GM12875 (cell line): Measurements from ENCODE around the gene FOXO1.

Experiments
- H3K4me3 ChIP-seq: one replicate; pipeline ENCODE4 v1.5.1; 2011; ENCODE audit warnings: low read depth, low read length, control low read depth
- TF ChIP-seq, protein P1 (sequence below): IDR thresholded peaks from 2 replicates; pipeline ENCODE4 v1.5.1; 2011; ENCODE audit warnings: low read depth, mild to moderate bottlenecking, control low read depth, inconsistent platforms, low read length, moderate library complexity, borderline replicate concordance; ENCODE audit not compliant: insufficient read depth

Gene FOXO1

DNA sequence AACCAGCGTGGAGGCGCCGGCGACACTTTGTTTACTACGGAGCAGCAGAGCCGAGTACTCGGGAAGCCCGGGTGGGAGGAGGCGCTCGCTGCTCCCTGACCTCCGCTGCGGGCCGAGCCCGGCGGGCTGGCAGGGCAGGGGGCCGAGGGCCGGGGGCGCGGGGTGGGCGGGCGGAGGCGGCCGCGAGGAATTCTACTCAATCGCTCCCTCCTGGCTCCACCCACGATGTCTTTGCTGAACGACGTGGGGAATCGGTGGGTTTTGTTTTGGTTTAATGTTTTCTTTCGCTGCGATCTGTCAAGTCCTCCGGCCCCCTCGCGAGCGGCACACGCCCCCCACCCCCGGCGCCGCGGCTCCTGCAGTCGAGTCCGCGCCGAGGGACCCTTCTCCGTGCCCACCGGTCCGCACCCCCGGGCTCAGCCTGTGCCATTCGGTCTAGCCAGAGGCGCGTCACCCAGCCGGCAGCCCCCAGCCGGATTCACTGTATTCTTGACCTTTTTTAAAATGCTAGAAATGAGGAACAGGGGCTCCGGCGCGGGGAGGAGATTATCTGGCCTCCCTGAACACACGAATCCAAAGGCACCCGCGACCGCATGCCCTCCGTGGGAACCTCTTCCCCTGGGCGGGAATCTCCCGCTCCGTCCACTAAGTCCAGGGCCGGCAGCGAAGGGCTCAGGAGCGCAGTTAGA, 636 bp upstream of the FOXO1 start:
- H3K4me3 ChIP-seq: peak overlapping the region; percentile 89
- TF ChIP-seq, protein P1, sequence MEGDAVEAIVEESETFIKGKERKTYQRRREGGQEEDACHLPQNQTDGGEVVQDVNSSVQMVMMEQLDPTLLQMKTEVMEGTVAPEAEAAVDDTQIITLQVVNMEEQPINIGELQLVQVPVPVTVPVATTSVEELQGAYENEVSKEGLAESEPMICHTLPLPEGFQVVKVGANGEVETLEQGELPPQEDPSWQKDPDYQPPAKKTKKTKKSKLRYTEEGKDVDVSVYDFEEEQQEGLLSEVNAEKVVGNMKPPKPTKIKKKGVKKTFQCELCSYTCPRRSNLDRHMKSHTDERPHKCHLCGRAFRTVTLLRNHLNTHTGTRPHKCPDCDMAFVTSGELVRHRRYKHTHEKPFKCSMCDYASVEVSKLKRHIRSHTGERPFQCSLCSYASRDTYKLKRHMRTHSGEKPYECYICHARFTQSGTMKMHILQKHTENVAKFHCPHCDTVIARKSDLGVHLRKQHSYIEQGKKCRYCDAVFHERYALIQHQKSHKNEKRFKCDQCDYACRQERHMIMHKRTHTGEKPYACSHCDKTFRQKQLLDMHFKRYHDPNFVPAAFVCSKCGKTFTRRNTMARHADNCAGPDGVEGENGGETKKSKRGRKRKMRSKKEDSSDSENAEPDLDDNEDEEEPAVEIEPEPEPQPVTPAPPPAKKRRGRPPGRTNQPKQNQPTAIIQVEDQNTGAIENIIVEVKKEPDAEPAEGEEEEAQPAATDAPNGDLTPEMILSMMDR: no peak

DNA sequence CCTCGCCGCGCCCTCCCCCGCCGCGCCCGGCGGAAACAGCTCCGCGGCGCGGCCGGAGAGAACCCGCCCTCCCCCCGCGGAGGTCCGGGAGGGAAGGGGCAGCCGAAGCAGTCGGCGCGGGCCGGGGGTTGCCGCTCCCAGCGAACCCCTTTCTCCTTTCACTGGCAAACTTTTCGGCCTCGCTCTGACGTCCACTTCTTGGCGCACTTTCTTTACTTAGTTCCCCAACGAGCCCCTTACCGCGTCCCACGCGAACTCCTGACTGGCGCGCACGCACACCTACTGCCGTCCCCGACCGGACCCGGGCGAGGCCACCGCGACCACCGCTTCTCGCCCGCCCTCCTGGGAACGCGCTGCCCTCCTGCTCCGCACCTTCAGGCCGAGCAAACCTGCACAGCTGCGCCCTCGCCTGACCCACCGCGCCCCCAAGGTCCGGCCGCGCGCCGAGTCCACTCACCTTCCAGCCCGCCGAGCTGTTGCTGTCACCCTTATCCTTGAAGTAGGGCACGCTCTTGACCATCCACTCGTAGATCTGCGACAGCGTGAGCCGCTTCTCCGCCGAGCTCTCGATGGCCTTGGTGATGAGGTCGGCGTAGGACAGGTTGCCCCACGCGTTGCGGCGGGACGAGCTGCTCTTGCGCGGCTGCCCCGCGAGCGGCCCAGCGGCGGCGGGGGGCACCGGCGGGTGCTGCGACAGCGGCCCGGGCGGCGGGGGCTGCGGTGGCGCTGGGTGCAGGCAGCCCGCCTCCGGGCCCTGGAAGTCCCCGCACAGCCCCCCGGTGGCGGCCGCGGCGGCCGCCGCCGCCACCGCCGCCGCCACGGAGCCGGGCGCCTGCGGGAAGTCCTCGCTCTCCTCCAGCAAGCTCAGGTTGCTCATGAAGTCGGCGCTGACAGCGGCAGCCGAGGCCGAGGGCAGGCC, 1.1 kb downstream of the FOXO1 start:
- peak overlapping the region; percentile 89 for H3K4me3 ChIP-seq
- TF ChIP-seq, protein P1: no peak

DNA sequence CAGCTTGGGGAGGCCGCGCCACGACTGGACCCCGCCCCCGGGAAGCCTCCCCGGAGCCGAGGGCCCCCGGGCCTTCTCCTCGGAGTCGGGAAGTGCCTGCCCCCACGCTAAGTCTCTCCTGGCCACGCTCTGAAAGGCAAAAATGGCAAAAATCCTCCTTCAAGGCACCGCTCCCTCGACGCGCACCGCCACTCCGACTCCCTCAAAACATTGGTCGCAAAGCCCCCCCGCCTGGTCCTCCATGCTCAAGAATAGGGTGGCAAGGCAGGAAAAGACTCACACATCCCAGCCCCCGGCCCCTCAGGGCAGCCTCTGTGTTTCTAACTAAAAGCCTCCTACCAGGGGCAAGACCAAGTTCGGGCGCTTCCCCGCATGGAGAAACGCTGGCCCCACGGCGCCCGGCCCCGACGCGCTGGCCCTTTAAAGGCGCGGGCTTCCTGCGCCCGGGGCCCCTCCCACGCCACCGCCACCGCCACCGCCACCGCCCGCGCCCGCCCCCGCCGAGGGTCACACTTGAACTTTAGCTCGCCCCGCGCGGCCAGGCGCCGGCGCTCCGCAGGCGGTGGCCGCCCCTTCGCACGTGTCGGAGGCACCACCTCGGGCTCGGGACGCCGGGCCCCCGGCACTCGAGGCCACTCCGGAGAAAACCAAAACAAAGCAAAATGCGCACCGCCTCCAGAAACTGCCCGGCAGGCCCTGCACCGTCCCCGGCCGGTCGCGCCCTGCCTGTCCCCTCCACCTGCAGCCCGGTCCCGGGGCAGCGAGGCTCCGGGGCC, 1.9 kb downstream of the FOXO1 start:
- peak overlapping the region; percentile 89 for H3K4me3 ChIP-seq
- TF ChIP-seq, protein P1: no peak

DNA sequence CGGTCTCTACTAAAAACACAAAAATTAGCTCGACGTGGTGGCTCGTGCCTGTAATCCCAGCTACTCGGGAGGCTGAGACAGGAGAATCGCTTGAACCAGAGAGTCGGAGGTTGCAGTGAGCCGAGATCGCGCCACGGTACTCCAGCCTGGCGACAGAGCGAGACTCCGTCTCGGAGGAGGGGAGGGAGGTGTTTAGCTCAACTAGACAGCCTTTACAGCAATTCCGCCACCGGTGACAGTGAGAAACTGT, 2.4 kb downstream of the FOXO1 start:
- peak overlapping the region; percentile 89 for H3K4me3 ChIP-seq

DNA sequence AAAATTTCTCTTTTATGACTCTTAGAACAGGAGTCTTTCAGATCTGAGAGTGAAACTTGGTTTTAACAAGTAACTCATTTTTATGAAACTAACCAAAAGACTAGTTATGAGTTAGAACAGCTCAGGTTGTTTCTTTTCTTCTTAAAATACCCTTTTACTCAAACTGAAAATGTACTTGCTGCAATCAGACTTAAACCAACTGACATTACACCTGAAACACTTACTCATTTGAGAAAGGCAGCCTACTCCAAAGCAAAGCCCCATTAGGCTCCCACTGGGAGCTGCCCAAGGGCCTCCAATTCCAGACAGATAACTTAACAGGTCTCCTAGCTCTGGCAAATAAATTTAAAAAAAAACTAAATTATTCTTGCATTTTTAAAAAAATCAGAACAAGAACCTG, 3.6 kb downstream of the FOXO1 start:
- TF ChIP-seq, protein P1: no peak
- no peak overlapping the region for H3K4me3 ChIP-seq

DNA sequence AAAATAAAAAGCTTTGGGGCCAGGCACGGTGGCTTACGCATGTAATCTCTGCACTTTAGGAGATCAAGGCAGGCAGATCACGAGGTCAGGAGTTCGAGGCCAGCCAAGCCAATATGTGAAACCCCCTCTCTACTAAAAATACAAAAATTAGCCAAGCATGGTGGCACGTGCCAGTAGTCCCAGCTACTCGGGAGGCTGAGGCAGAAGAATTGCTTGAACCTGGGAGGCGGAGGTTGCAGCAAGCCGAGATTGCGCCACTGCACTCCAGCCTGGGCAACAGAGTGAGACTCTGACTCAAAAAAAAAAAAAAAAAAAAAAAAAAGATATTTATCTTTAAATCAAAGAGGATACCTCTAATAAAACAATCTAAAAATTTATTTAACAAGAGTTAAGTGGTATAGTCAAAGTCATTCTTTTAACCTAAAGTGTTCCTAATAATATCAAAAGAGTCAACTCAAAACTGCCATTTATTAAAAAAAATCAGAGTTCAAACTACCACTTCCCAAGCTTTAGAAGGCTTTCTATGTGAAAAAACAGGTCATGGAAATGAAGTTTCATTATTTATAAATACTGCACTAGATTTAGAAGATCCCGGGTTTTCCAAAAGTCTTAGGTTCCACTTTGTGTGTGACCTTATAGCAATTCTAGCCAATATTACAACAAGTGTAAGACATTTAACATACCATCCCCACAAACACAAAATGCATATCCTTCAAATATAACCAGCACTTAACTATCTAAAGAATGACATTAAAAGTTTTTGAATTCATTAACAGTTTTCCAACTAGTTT, 4.4 kb downstream of the FOXO1 start:
- H3K4me3 ChIP-seq: no peak overlapping the region
- TF ChIP-seq, protein P1: no peak

DNA sequence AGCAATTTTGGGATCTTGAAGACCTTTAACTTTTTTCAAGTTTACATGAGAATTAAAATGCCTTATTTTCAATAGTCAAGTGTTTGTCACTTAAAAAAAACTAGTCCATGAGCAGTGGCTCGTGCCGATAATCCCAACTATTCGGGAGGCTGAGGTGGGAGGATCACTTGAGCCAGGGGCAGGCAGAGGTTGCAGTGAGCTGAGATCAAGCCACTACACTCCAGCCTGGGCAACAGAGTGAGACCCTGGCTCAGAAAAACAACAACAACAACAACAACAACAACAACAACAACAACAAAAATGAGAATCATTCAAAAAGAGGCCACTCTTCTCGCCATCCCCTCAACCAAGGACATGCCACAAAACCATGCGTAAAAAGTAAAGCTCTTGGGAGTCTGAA, 5.7 kb downstream of the FOXO1 start:
- no peak overlapping the region for H3K4me3 ChIP-seq
- TF ChIP-seq, protein P1: no peak
